ENCODE results near the gene ITGA2.

DNA sequence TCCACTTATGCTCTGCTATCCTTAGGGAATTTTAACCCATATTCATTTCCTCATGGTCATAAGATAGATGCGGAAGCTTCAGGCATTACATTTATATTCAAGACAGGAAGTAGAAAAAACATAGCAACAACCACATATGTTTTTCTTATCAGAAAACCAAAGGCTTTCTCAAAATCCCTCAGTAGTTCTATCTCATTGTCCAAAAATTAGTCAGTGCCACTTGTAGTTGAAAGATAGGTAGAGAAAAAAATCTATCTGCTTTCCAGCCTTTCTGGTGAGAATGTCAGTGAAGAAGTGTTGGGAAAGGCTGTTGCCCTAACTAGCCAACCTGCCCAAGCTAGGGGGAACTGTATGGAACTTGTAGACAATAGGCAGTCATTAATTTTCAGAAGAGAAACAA, 143.9 kb downstream of the ITGA2 start:
- TF ChIP-seq, protein P1, sequence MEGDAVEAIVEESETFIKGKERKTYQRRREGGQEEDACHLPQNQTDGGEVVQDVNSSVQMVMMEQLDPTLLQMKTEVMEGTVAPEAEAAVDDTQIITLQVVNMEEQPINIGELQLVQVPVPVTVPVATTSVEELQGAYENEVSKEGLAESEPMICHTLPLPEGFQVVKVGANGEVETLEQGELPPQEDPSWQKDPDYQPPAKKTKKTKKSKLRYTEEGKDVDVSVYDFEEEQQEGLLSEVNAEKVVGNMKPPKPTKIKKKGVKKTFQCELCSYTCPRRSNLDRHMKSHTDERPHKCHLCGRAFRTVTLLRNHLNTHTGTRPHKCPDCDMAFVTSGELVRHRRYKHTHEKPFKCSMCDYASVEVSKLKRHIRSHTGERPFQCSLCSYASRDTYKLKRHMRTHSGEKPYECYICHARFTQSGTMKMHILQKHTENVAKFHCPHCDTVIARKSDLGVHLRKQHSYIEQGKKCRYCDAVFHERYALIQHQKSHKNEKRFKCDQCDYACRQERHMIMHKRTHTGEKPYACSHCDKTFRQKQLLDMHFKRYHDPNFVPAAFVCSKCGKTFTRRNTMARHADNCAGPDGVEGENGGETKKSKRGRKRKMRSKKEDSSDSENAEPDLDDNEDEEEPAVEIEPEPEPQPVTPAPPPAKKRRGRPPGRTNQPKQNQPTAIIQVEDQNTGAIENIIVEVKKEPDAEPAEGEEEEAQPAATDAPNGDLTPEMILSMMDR (IDR thresholded peaks at IDR 0.05; ENCODE audit: insufficient read depth, low read length) = no peak
- TF ChIP-seq SPI1 (IDR thresholded peaks at IDR 0.05; ENCODE audit: borderline replicate concordance, low read depth) (no peak), POLR2AphosphoS5 (IDR thresholded peaks at IDR 0.05; ENCODE audit: low read depth) (no peak), GABPA (IDR thresholded peaks at IDR 0.05; ENCODE audit: low read depth) (no peak)
